Measurements from ENCODE around the gene SORL1.

DNA sequence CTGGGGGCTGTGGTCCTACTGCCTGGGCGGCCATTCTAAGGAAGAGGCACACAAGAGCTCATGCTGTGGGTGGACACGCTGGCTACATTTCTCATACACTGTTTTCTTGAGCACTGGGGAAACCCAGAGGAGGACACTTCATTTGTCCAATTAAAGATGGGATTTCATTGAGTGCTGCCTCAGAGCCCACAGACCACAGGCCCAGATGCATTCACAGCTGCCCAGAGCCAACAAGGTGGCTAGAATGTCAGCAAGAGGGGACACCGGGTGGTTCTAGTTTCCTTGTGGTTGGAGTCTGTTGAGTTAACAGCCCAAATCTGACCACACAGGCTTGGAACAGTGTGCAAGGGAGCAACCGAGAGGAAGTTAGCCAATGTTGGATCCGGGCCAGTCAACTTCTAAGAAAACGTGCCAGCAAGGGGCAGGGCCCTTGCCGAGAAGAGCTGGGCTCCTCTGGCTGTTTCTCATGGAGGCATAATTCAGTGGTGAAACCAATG, 35.0 kb upstream of the SORL1 start:
- no peak for TF ChIP-seq GATA3 (IDR thresholded peaks at IDR 0.05; ENCODE audit: low read depth, low read length)
- no peak for TF ChIP-seq GATA2 (IDR thresholded peaks at IDR 0.05; ENCODE audit: low read depth, low read length)
